ENCODE data around the gene ARRDC4. TPM values are rescaled to one million over a fixed set of nuclear protein-coding genes. Genes with fewer than 3 reads are reported as not detected.

The ARRDC4 gene
- total RNA-seq, 2 donors from 2014 or later: 2.1 TPM

GRCh38 chr15:97986781-97987180 lies 26.3 kb downstream of the ARRDC4 start:
- Mint-ChIP-seq H3K9me3 (peaks cover 27% of the 10 kb centered on the region), H3K36me3 (ENCODE audit: low read depth) (no peaks in the 10 kb centered on the region), H3K4me1 (no peaks in the 10 kb centered on the region), H3K27me3 (ENCODE audit: insufficient read depth) (peaks cover 2% of the 10 kb centered on the region), H3K27ac (no peak overlapping the region), H3K4me3 (no peak overlapping the region)
- no peak for DNase-seq
- 90 to 100% methylated on average over 1 to 2 of the region's 2 CpGs for WGBS, 2 experiments (ENCODE audit: insufficient coverage in 1 of 2, insufficient read length in 1 of 2)
- H3K36me3 ChIP-seq (ENCODE audit: control insufficient read depth, insufficient read depth, low read length): no peaks in the 10 kb centered on the region
- no peaks in the 10 kb centered on the region for H3K4me1 ChIP-seq (ENCODE audit: control insufficient read depth, insufficient read depth, low read length)
- H3K27me3 ChIP-seq (ENCODE audit: control insufficient read depth, insufficient read depth, low read length, poor library complexity, severe bottlenecking): no peaks in the 10 kb centered on the region
- no peak overlapping the region for H3K27ac ChIP-seq (ENCODE audit: low read depth, low read length)
- no peak overlapping the region for H3K9ac ChIP-seq (ENCODE audit: extremely low read depth, low read length, poor library complexity, severe bottlenecking)
- TF ChIP-seq CTCF (conservative IDR thresholded peaks at IDR 0.05): no peak
- peaks cover 23% of the 10 kb centered on the region for H3K9me3 ChIP-seq (ENCODE audit: control insufficient read depth, low read length)
- no peak overlapping the region for H3K4me3 ChIP-seq (ENCODE audit: low read length)

GRCh38 chr15:97989299-97989698 lies 28.8 kb downstream of the ARRDC4 start:
- Mint-ChIP-seq H3K36me3 (ENCODE audit: low read depth) (no peaks in the 10 kb centered on the region), H3K27me3 (ENCODE audit: insufficient read depth) (peaks cover 2% of the 10 kb centered on the region), H3K27ac (no peak overlapping the region)

GRCh38 chr15:97991972-97992541 lies 31.6 kb downstream of the ARRDC4 start:
- no peaks in the 10 kb centered on the region for H3K4me1 Mint-ChIP-seq
- Histone ChIP-seq H3K27me3 (ENCODE audit: control insufficient read depth, insufficient read depth, low read length, poor library complexity, severe bottlenecking) (no peaks in the 10 kb centered on the region), H3K9me3 (ENCODE audit: control insufficient read depth, low read length) (peaks cover 9% of the 10 kb centered on the region), H3K9ac (ENCODE audit: extremely low read depth, low read length, poor library complexity, severe bottlenecking) (no peak overlapping the region), H3K4me3 (ENCODE audit: low read length) (no peak overlapping the region), H3K36me3 (ENCODE audit: control insufficient read depth, insufficient read depth, low read length) (no peaks in the 10 kb centered on the region), H3K27ac (ENCODE audit: low read depth, low read length) (no peak overlapping the region), H3K4me1 (ENCODE audit: control insufficient read depth, insufficient read depth, low read length) (no peaks in the 10 kb centered on the region)
- H3K27ac Mint-ChIP-seq: peak overlapping the region; percentile 24
- H3K4me3 Mint-ChIP-seq: no peak overlapping the region
- H3K36me3 Mint-ChIP-seq (ENCODE audit: low read depth): no peaks in the 10 kb centered on the region
- no peaks in the 10 kb centered on the region for H3K27me3 Mint-ChIP-seq (ENCODE audit: insufficient read depth)
- TF ChIP-seq CTCF (conservative IDR thresholded peaks at IDR 0.05): no peak
- no peak for DNase-seq
- H3K9me3 Mint-ChIP-seq: peaks cover 11% of the 10 kb centered on the region
- whole genome bisulfite sequencing, 2 experiments (ENCODE audit: insufficient coverage in 1 of 2, insufficient read length in 1 of 2): 86 to 90% methylated on average over 2 to 3 of the region's 3 CpGs

More at GRCh38 chr15:97989299-97989698, 28.8 kb downstream of the ARRDC4 start:
- Mint-ChIP-seq H3K4me1 (no peaks in the 10 kb centered on the region), H3K4me3 (no peak overlapping the region), H3K9me3 (peaks cover 27% of the 10 kb centered on the region)
- WGBS, 2 experiments (ENCODE audit: insufficient coverage in 1 of 2, insufficient read length in 1 of 2): 100% methylated on average over 1 to 2 of the region's 2 CpGs
- TF ChIP-seq CTCF (conservative IDR thresholded peaks at IDR 0.05): no peak
- H3K9me3 ChIP-seq (ENCODE audit: control insufficient read depth, low read length): peaks cover 23% of the 10 kb centered on the region
- H3K36me3 ChIP-seq (ENCODE audit: control insufficient read depth, insufficient read depth, low read length): no peaks in the 10 kb centered on the region
- no peak overlapping the region for H3K9ac ChIP-seq (ENCODE audit: extremely low read depth, low read length, poor library complexity, severe bottlenecking)
- no peaks in the 10 kb centered on the region for H3K27me3 ChIP-seq (ENCODE audit: control insufficient read depth, insufficient read depth, low read length, poor library complexity, severe bottlenecking)
- no peaks in the 10 kb centered on the region for H3K4me1 ChIP-seq (ENCODE audit: control insufficient read depth, insufficient read depth, low read length)
- no peak overlapping the region for H3K4me3 ChIP-seq (ENCODE audit: low read length)
- no peak for DNase-seq
- no peak overlapping the region for H3K27ac ChIP-seq (ENCODE audit: low read depth, low read length)
